ENCODE data around the gene EPN1.

EPN1 gene

GRCh38 chr19:55652311-55653128 is 22.5 kb upstream of the EPN1 start:
- TF ChIP-seq CTCF (IDR thresholded peaks at IDR 0.05; ENCODE audit: low read depth, low read length): no peak
- no peak overlapping the region for H3K4me3 ChIP-seq (ENCODE audit: low read depth, low read length)

GRCh38 chr19:55653651-55654322 is 21.2 kb upstream of the EPN1 start:
- peak overlapping the region; percentile 73 for H3K4me3 ChIP-seq (ENCODE audit: low read depth, low read length)
- peak; percentile 99 for TF ChIP-seq CTCF (IDR thresholded peaks at IDR 0.05; ENCODE audit: low read depth, low read length)

- no peak for TF ChIP-seq CTCF (IDR thresholded peaks at IDR 0.05; ENCODE audit: low read depth, low read length)
- H3K4me3 ChIP-seq (ENCODE audit: low read depth, low read length): peak overlapping the region; percentile 73
Observed at GRCh38 chr19:55654323-55654867, 20.6 kb upstream of the EPN1 start.

GRCh38 chr19:55654868-55655647 is 20.0 kb upstream of the EPN1 start, which contains the start of gene U2AF2:
Gene U2AF2 (plus strand): TSS chr19:55655035. CDS start chr19:55655105, 70 bp downstream.
- peak within 1 kb of the TSS; percentile 73 for H3K4me3 ChIP-seq (ENCODE audit: low read depth, low read length)
- TF ChIP-seq CTCF (IDR thresholded peaks at IDR 0.05; ENCODE audit: low read depth, low read length): no peak

GRCh38 chr19:55655648-55656040 is 19.4 kb upstream of the EPN1 start:
- H3K4me3 ChIP-seq (ENCODE audit: low read depth, low read length): peak overlapping the region; percentile 71
- no peak for TF ChIP-seq CTCF (IDR thresholded peaks at IDR 0.05; ENCODE audit: low read depth, low read length)

- no peak for TF ChIP-seq CTCF (IDR thresholded peaks at IDR 0.05; ENCODE audit: low read depth, low read length)
- H3K4me3 ChIP-seq (ENCODE audit: low read depth, low read length): peak overlapping the region; percentile 71
Observed at GRCh38 chr19:55656552-55656951, 18.5 kb upstream of the EPN1 start.
